Prostate gland (tissue), 2 donors: ENCODE measurements around the gene EEF1A2. TPM values are rescaled to one million over a fixed set of nuclear protein-coding genes. Genes with fewer than 3 reads are reported as not detected.

Source experiments
- DNase-seq: peaks from one replicate; pipeline ENCODE4 v3.0.0-alpha.2; 2019; ENCODE audit warnings: low spot score
- H3K27ac ChIP-seq, 2 donors: fragments of 200-600 bp; sonication (generic); 2 replicates each; pipeline ENCODE4 v1.5.1; 2017 to 2019
- H3K27me3 ChIP-seq: fragments of 200-600 bp; sonication (generic); replicated peaks from 2 replicates; pipeline ENCODE4 v1.5.1; 2019; ENCODE audit not compliant: insufficient read depth
- H3K36me3 ChIP-seq, 2 donors: fragments of 200-600 bp; sonication (generic); 1 replicate in 1 of 2; 2 replicates in 1 of 2; pipeline versions ENCODE4 v1.5.1 to v1.8.1; 2017 to 2019
- H3K4me1 ChIP-seq: fragments of 200-600 bp; sonication (generic); replicated peaks from 2 replicates; pipeline ENCODE4 v1.5.1; 2019
- H3K4me3 ChIP-seq, 2 donors: fragments of 200-600 bp; sonication (generic); 2 replicates each; pipeline ENCODE4 v1.5.1; 2017 to 2019
- H3K9me3 ChIP-seq: fragments of 200-600 bp; sonication (generic); 2 replicates; pipeline ENCODE4 v1.5.1; 2017
- CTCF ChIP-seq, 4 experiments: fragments of 200-600 bp in 2 of 4; fragments of 450-650 bp in 2 of 4; sonication (generic) in 2 of 4; IDR thresholded peaks; 1 replicate in 3 of 4; 2 replicates in 1 of 4; pipeline ENCODE4 v1.5.1; 2016 to 2019; ENCODE audit warnings: antibody characterized with exemption in 4 of 4, mild to moderate bottlenecking in 2 of 4, moderate library complexity in 2 of 4
- POLR2A ChIP-seq: fragments of 450-650 bp; IDR thresholded peaks from one replicate; pipeline ENCODE4 v1.6.1; 2016; ENCODE audit warnings: antibody characterized with exemption, mild to moderate bottlenecking
- POLR2AphosphoS5 ChIP-seq: sonication (generic); formaldehyde crosslinking; IDR thresholded peaks from one replicate; pipeline ENCODE4 v1.6.1; 2017; ENCODE audit warnings: antibody characterized with exemption
- WGBS: methylation state at CpG from one replicate; pipeline ENCODE4 v1.1.5; 2018; 5-methylcytosine and 5-hydroxymethylcytosine counted together
- intact Hi-C: fragments of 100-400 bp; cut with DNase I; formaldehyde crosslinking; loops from one replicate; pipeline ENCODE4 v1.14.2; 2022
- total RNA-seq, 2 donors: library from RNA; depleted of rRNA; stranded (reverse); fragments of >200 nt; gene quantifications; one replicate each; pipeline ENCODE4 v1.1.0, GENCODE V29; 2016

EEF1A2 gene
- total RNA-seq, 2 donors from 2014 or later, result 13.4 to 20.9 TPM

- intact Hi-C loops, result no loop called here
- DNase-seq, result no peak
- Histone ChIP-seq H3K4me3 (no peak overlapping the region), H3K9me3 (no peaks in the 10 kb centered on the region), H3K4me1 (no peaks in the 10 kb centered on the region), H3K27me3 (no peaks in the 10 kb centered on the region), H3K27ac (no peak overlapping the region), H3K36me3 (no peaks in the 10 kb centered on the region)
- 86% methylated on average over 33 of the region's 33 CpGs for WGBS
- TF ChIP-seq CTCF (IDR thresholded peaks at IDR 0.05), result no peak
- TF ChIP-seq POLR2A, result no peak
- no peak for TF ChIP-seq POLR2AphosphoS5
These were observed 9.3 kb upstream of the EEF1A2 start for GRCh38 chr20:63508072-63508768.

- Histone ChIP-seq H3K27me3 (no peaks in the 10 kb centered on the region), H3K4me1 (no peaks in the 10 kb centered on the region)
- intact Hi-C loops, result no loop called here
These were observed 8.3 kb upstream of the EEF1A2 start for GRCh38 chr20:63507083-63507743.

GRCh38 chr20:63505723-63506122 lies 6.8 kb upstream of the EEF1A2 start:
- Histone ChIP-seq H3K27ac (no peak overlapping the region), H3K36me3 (no peaks in the 10 kb centered on the region), H3K4me1 (no peaks in the 10 kb centered on the region), H3K27me3 (no peaks in the 10 kb centered on the region), H3K4me3 (no peak overlapping the region), H3K9me3 (no peaks in the 10 kb centered on the region)
- TF ChIP-seq POLR2AphosphoS5, result no peak
- intact Hi-C loops, result no loop called here
- WGBS, result 89% methylated on average over 12 of the region's 12 CpGs
- DNase-seq, result no peak

More at GRCh38 chr20:63507083-63507743, 8.3 kb upstream of the EEF1A2 start:
- H3K9me3 ChIP-seq, result no peaks in the 10 kb centered on the region
- TF ChIP-seq POLR2A (no peak), POLR2AphosphoS5 (no peak), CTCF (IDR thresholded peaks at IDR 0.05) (no peak)
- H3K27ac ChIP-seq, result no peak overlapping the region
- no peak for DNase-seq
- no peak overlapping the region for H3K4me3 ChIP-seq
- 90% methylated on average over 30 of the region's 30 CpGs for WGBS
- no peaks in the 10 kb centered on the region for H3K36me3 ChIP-seq

GRCh38 chr20:63505281-63505680 lies 6.4 kb upstream of the EEF1A2 start:
- no peaks in the 10 kb centered on the region for H3K36me3 ChIP-seq
- no peak overlapping the region for H3K4me3 ChIP-seq
- intact Hi-C loops, result no loop called here
- H3K27me3 ChIP-seq, result no peaks in the 10 kb centered on the region
- TF ChIP-seq CTCF (IDR thresholded peaks at IDR 0.05) (no peak), POLR2A (no peak), POLR2AphosphoS5 (no peak)
- H3K27ac ChIP-seq, result no peak overlapping the region
- no peaks in the 10 kb centered on the region for H3K9me3 ChIP-seq
- WGBS, result 89% methylated on average over 8 of the region's 8 CpGs
- H3K4me1 ChIP-seq, result no peaks in the 10 kb centered on the region
- no peak for DNase-seq

GRCh38 chr20:63504642-63505041 lies 5.8 kb upstream of the EEF1A2 start:
- Histone ChIP-seq H3K4me3 (no peak overlapping the region), H3K9me3 (no peaks in the 10 kb centered on the region), H3K36me3 (no peaks in the 10 kb centered on the region), H3K27ac (no peak overlapping the region), H3K4me1 (no peaks in the 10 kb centered on the region), H3K27me3 (no peaks in the 10 kb centered on the region)
- TF ChIP-seq POLR2A (no peak), CTCF (IDR thresholded peaks at IDR 0.05) (no peak), POLR2AphosphoS5 (no peak)
- intact Hi-C loops, result no loop called here
- DNase-seq, result no peak
- 88% methylated on average over 9 of the region's 9 CpGs for WGBS
